Subcutaneous adipose tissue (tissue), 4 donors: ENCODE measurements around the gene SAMD4A. TPM values are rescaled to one million over a fixed set of nuclear protein-coding genes. Genes with fewer than 3 reads are reported as not detected.

Experiments used
- total RNA-seq, 4 donors: library from RNA; depleted of rRNA; stranded (reverse); fragments of >200 nt; gene quantifications; one replicate each; pipeline ENCODE4 v1.1.0, GENCODE V29; 2016
- TF ChIP-seq, protein P1 (sequence below): fragments of 450-650 bp; IDR thresholded peaks from one replicate; pipeline ENCODE4 v1.5.1; 2016; ENCODE audit warnings: low read depth, mild to moderate bottlenecking, control low read depth, antibody characterized with exemption, moderate library complexity

SAMD4A gene
- total RNA-seq, 4 donors from 2014 or later = 30.0 to 65.9 (median 39.7) TPM

- TF ChIP-seq, protein P1, sequence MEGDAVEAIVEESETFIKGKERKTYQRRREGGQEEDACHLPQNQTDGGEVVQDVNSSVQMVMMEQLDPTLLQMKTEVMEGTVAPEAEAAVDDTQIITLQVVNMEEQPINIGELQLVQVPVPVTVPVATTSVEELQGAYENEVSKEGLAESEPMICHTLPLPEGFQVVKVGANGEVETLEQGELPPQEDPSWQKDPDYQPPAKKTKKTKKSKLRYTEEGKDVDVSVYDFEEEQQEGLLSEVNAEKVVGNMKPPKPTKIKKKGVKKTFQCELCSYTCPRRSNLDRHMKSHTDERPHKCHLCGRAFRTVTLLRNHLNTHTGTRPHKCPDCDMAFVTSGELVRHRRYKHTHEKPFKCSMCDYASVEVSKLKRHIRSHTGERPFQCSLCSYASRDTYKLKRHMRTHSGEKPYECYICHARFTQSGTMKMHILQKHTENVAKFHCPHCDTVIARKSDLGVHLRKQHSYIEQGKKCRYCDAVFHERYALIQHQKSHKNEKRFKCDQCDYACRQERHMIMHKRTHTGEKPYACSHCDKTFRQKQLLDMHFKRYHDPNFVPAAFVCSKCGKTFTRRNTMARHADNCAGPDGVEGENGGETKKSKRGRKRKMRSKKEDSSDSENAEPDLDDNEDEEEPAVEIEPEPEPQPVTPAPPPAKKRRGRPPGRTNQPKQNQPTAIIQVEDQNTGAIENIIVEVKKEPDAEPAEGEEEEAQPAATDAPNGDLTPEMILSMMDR = no peak
Observed at GRCh38 chr14:54766276-54767138, 199.6 kb downstream of the SAMD4A start.

DNA sequence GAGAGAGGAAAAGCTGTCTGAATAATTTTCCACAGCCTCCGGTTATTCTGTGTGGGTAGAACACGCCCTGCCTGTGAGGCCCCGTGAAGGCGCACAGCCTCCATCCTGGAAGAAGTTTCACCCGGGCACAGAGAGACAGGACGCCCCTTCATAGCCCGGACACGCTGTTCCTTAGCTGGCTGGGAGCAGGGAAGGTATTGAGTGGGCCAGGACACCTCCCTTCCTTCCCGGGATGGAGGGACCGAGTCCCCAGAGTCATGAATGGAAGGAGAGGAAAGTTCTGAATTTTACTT, 200.2 kb downstream of the SAMD4A start:
- TF ChIP-seq, protein P1 = no peak

GRCh38 chr14:54767450-54767849, 200.5 kb downstream of the SAMD4A start:
- TF ChIP-seq, protein P1 = no peak

DNA sequence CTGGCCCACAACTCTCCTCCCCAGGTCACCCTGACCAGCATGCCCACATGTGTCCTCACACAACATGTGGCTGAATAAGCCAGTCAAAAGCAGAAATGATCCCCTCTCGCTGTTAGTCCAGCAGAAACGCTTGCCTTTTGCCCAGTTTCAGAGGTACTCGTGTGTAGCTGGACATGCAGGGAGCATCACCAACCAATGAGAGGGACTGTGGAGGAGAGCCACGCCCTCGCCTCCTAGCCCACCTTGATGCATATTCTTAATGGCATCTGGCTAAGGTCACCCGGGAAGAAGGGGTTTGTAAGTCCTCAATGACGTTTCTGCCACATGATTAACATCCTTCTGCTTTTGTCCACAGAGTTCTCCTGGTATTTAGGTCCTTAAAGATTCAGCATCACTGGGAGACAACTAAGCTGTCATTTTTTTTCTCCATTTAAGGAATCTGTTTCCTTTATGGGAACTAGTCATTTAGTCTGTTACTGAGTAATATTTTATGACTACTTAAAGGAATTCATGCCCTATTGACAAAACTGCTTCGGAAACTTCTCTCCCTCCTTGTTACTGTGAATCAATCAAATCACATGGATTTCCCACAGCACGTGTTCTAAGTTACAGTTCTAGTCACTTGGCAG, 201.7 kb downstream of the SAMD4A start:
- TF ChIP-seq, protein P1 = no peak

DNA sequence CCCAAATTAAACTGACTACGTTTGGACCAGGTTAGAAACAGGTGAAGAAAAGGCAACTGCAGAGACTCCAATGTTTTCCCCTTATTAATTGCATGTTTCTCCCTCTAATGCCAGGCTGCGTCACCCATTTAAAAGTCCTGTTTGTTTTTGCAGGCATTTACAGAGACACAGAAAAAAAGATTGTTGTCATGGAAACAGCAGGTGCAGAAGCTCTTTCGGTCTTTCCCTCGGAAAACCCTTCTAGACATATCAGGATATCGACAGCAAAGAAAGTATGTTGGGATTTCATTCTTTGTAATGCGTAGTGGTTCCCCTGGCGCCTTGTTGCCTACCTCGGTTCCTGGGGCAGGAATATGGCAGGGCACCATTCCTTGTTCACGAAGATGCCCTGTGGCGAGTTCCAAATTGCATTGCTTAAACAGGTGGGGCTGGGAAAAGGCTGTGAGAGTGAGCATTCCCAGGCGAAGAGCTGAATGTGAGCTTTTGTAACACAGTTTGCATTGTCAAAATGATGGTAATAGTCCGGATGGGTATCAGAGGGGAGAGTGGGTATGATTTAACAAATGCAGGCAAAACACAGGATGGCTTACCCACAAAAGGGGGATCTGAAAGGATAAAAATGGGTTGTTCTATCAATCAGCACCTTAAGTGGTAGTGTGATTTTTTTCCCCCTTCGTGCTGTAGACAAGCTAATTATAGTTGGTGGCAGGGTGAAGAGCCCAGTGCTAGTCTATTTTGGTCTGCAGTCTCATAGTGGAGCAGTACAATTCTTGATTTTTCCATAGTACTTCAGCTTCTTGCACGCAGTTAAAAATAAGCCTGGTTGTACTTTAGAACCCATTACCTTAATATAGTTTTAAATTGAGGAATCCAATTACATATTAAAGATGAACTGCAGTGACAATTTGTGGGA, 203.3 kb downstream of the SAMD4A start:
- TF ChIP-seq, protein P1 = no peak

DNA sequence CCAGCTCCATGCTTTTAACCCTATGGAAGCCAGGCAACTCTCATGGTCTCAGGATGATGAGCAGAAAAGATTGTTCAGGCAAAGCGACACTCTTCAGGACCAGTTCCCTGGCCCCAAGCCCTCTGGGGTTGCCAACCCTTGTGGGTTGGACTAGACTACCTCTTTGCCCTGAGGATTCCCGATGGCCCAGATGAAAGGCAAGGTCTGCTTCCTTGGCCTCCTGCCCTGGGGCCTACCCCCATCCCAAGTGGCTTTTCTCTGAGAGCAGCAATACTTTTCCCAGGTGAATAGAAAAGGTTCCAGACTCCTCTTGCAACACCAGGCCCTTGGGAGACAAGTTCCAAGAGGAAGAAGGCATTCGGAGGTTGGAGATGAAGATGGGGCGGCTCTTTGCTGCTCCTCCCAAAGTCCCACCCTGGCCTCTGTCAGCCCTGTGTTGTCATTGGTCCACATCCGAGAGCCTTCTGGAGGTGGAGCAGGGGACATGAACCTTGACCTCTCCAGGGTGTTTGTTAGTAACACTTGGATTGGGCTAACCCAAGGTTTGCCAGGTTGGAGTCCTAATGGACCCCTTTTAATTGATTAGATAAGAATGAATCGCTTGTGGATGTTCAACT, 204.6 kb downstream of the SAMD4A start:
- TF ChIP-seq, protein P1 = no peak
